OCI-LY7 (cell line): ENCODE data around the gene PPIB. TPM values are rescaled to one million over a fixed set of nuclear protein-coding genes. Genes with fewer than 3 reads are reported as not detected.

Source experiments
- BruUV-seq: library from RNA; stranded (reverse); fragments of 400-500 nt; replicated peaks from 2 replicates; lab custom pipeline; 2021; lab: Mats Ljungman, UMichigan
- CTCF ChIA-PET: fragments of 300-600 bp; sonication (Branson Sonifier 250); formaldehyde crosslinking; loops from one replicate; lab custom pipeline; 2022; ENCODE audit warnings: antibody characterized with exemption; ENCODE audit not compliant: unreplicated experiment; lab: Charles Lee
- POLR2A ChIA-PET: fragments of 300-600 bp; sonication (Branson Sonifier 250); formaldehyde crosslinking; loops from one replicate; lab custom pipeline; 2022; ENCODE audit warnings: antibody characterized with exemption; lab: Charles Lee
- DNase-seq: peaks from one replicate; pipeline ENCODE4 v3.0.0-alpha.2; 2015; ENCODE audit warnings: low spot score
- H2AFZ ChIP-seq: fragments of 200-600 bp; sonication (generic), shearing (Covaris generic); 2 replicates; pipeline ENCODE4 v1.6.1; 2014; ENCODE audit warnings: mild to moderate bottlenecking, antibody characterized with exemption, low read length, moderate library complexity
- H3K27ac ChIP-seq: fragments of 200-600 bp; sonication (generic); 2 replicates; pipeline ENCODE4 v1.5.1; 2014; ENCODE audit warnings: mixed run types, low read depth, mild to moderate bottlenecking, moderate library complexity, low read length, inconsistent platforms; ENCODE audit not compliant: poor library complexity, severe bottlenecking
- H3K36me3 ChIP-seq: fragments of 200-600 bp; sonication (generic); 2 replicates; pipeline ENCODE4 v1.6.1; 2014; ENCODE audit warnings: mild to moderate bottlenecking, antibody characterized with exemption, low read length, moderate library complexity, mixed read lengths; ENCODE audit not compliant: insufficient read depth
- H3K4me1 ChIP-seq: fragments of 200-600 bp; sonication (generic); 2 replicates; pipeline ENCODE4 v1.5.1; 2014; ENCODE audit warnings: mild to moderate bottlenecking, low read length; ENCODE audit not compliant: insufficient read depth, poor library complexity, severe bottlenecking
- H3K4me2 ChIP-seq: fragments of 200-600 bp; sonication (generic); 2 replicates; pipeline ENCODE4 v1.6.1; 2014; ENCODE audit warnings: mild to moderate bottlenecking, low read length
- H3K4me3 ChIP-seq: fragments of 200-600 bp; sonication (generic); 2 replicates; pipeline ENCODE4 v1.5.1; 2014; ENCODE audit warnings: mild to moderate bottlenecking, low read depth, low read length; ENCODE audit not compliant: poor library complexity, severe bottlenecking
- H3K79me2 ChIP-seq: fragments of 200-600 bp; sonication (generic); 2 replicates; pipeline ENCODE4 v1.6.1; 2016; ENCODE audit warnings: low read depth, mild to moderate bottlenecking, low read length, moderate library complexity, mixed read lengths; ENCODE audit not compliant: insufficient read depth
- H3K9me2 ChIP-seq: fragments of 200-600 bp; sonication (generic); 2 replicates; pipeline ENCODE4 v1.6.1; 2016; ENCODE audit warnings: mild to moderate bottlenecking, low read length, mixed read lengths; ENCODE audit not compliant: insufficient read depth
- H3K9me3 ChIP-seq: fragments of 200-600 bp; sonication (generic); 2 replicates; pipeline ENCODE4 v1.6.1; 2014; ENCODE audit warnings: mild to moderate bottlenecking, mixed run types, low read length, mixed read lengths
- H4K20me1 ChIP-seq: fragments of 200-600 bp; sonication (generic); 2 replicates; pipeline ENCODE4 v1.6.1; 2014; ENCODE audit warnings: mild to moderate bottlenecking, antibody characterized with exemption, low read length, moderate library complexity, mixed read lengths; ENCODE audit not compliant: insufficient read depth
- EZH2phosphoT487 ChIP-seq: fragments of 200-600 bp; sonication (generic); IDR thresholded peaks from 2 replicates; pipeline ENCODE4 v1.6.1; 2018; ENCODE audit warnings: low read depth, borderline replicate concordance, mild to moderate bottlenecking, mixed run types, antibody characterized with exemption, low read length, moderate library complexity, mixed read lengths
- intact Hi-C: fragments of 100-400 bp; cut with micrococcal nuclease; formaldehyde crosslinking; loops from one replicate; pipeline ENCODE4 v1.10.0; 2022; ENCODE audit not compliant: unreplicated experiment
- total RNA-seq, 2 experiments: library from RNA; depleted of rRNA in 1 of 2; stranded (reverse); fragments of >200 nt in 1 of 2; shearing (Covaris generic) in 1 of 2; gene quantifications; 2 replicates each; pipeline ENCODE4 v1.2.3, GENCODE V29; 2014 to 2022
- TF ChIP-seq, protein P1 (sequence below): fragments of 200-600 bp; sonication (generic); conservative IDR thresholded peaks from 2 replicates; pipeline ENCODE4 v1.5.1; 2014; ENCODE audit warnings: mild to moderate bottlenecking, antibody characterized with exemption, low read length, moderate library complexity, mixed read lengths

PPIB gene
- total RNA-seq, 2 experiments from 2014 or later: 243 to 307 TPM

GRCh38 chr15:64144192-64144564 lies 18.6 kb downstream of the PPIB start:
- Histone ChIP-seq H3K4me1 (peaks cover 13% of the 10 kb centered on the region), H3K27ac (peak overlapping the region; percentile 44), H3K4me3 (no peak overlapping the region), H3K79me2 (no peaks in the 10 kb centered on the region), H4K20me1 (no peaks in the 10 kb centered on the region), H3K4me2 (peak overlapping the region; percentile 44), H3K9me2 (no peaks in the 10 kb centered on the region), H2AFZ (no peak overlapping the region), H3K36me3 (peaks cover 36% of the 10 kb centered on the region; the same call in 1 of the 2 replicates), H3K9me3 (no peaks in the 10 kb centered on the region)
- intact Hi-C loops: no loop called here
- POLR2A ChIA-PET: interaction anchor here (0.6 kb wide), 1 partner anchor 194 kb away, joined by 3 read pairs; no protein-coding TSS in a partner anchor
- TF ChIP-seq, protein P1, sequence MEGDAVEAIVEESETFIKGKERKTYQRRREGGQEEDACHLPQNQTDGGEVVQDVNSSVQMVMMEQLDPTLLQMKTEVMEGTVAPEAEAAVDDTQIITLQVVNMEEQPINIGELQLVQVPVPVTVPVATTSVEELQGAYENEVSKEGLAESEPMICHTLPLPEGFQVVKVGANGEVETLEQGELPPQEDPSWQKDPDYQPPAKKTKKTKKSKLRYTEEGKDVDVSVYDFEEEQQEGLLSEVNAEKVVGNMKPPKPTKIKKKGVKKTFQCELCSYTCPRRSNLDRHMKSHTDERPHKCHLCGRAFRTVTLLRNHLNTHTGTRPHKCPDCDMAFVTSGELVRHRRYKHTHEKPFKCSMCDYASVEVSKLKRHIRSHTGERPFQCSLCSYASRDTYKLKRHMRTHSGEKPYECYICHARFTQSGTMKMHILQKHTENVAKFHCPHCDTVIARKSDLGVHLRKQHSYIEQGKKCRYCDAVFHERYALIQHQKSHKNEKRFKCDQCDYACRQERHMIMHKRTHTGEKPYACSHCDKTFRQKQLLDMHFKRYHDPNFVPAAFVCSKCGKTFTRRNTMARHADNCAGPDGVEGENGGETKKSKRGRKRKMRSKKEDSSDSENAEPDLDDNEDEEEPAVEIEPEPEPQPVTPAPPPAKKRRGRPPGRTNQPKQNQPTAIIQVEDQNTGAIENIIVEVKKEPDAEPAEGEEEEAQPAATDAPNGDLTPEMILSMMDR: no peak
- no peak for TF ChIP-seq EZH2phosphoT487
- CTCF ChIA-PET: interaction anchor here (0.7 kb wide), 1 partner anchor 9 kb away, joined by 3 read pairs; no protein-coding TSS in a partner anchor
- no TSS peak for BruUV-seq
- DNase-seq: no peak

- Histone ChIP-seq H4K20me1 (no peaks in the 10 kb centered on the region), H3K36me3 (peaks cover 43% of the 10 kb centered on the region), H3K9me3 (no peaks in the 10 kb centered on the region), H3K79me2 (no peaks in the 10 kb centered on the region), H3K4me3 (no peak overlapping the region), H3K27ac (no peak overlapping the region), H3K9me2 (no peaks in the 10 kb centered on the region), H2AFZ (no peak overlapping the region), H3K4me2 (no peak overlapping the region), H3K4me1 (peaks cover 13% of the 10 kb centered on the region)
- intact Hi-C loops: no loop called here
- no TSS peak for BruUV-seq
- POLR2A ChIA-PET: no interaction called here
- no peak for DNase-seq
- TF ChIP-seq EZH2phosphoT487: no peak
- TF ChIP-seq, protein P1: peak; percentile 43; the same call in 1 of the 2 replicates
- CTCF ChIA-PET: no interaction called here
Observed at GRCh38 chr15:64143276-64143675, 19.5 kb downstream of the PPIB start.

DNA sequence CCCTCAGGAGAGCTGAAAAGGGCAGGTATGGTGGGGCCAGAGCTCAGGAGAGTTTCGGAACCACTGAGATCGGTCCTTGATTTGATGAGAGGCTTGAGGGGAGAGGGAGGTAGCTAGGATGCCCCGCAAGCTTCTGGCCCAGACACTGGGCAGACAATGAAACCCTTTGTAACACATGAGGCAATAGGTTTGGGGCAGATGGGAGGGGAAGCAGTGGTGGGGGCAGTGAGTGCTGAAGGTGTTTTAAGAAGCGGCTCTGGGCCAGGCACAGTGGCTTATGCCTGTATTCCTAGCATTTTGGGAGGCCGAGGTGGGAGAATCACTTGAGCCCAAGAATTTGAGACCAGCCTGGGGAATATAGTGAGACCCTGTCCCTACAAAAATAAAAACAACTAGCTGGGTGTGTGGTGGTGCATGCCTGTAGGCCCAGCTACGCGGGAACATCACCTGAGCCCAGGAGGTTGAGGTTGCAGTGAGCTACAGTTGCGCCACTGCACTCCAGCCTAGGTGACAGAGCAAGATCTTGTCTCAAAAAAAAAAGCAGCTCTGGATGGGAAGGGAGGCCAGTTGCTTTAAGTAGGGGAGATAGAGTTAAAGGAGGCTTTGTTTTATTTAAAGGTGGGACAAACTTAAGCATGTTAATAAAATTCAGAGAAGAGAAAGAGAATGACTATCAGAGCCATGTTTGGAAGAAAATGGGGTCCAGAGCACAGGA lies 20.9 kb downstream of the PPIB start:
- H3K9me2 ChIP-seq: no peaks in the 10 kb centered on the region
- no peak overlapping the region for H3K27ac ChIP-seq
- POLR2A ChIA-PET: no interaction called here

More for the DNA sequence above, 20.9 kb downstream of the PPIB start:
- no peaks in the 10 kb centered on the region for H4K20me1 ChIP-seq
- no peaks in the 10 kb centered on the region for H3K79me2 ChIP-seq
- DNase-seq: no peak
- intact Hi-C loops: no loop called here
- H3K36me3 ChIP-seq: peaks cover 56% of the 10 kb centered on the region
- no peaks in the 10 kb centered on the region for H3K9me3 ChIP-seq
- no peak overlapping the region for H3K4me3 ChIP-seq
- no peak overlapping the region for H3K4me2 ChIP-seq
- H2AFZ ChIP-seq: no peak overlapping the region
- CTCF ChIA-PET: no interaction called here
- peaks cover 13% of the 10 kb centered on the region for H3K4me1 ChIP-seq
- no TSS peak for BruUV-seq
- TF ChIP-seq EZH2phosphoT487: no peak
- TF ChIP-seq, protein P1: no peak
